ENCODE measurements around the gene RAB33A.

DNA sequence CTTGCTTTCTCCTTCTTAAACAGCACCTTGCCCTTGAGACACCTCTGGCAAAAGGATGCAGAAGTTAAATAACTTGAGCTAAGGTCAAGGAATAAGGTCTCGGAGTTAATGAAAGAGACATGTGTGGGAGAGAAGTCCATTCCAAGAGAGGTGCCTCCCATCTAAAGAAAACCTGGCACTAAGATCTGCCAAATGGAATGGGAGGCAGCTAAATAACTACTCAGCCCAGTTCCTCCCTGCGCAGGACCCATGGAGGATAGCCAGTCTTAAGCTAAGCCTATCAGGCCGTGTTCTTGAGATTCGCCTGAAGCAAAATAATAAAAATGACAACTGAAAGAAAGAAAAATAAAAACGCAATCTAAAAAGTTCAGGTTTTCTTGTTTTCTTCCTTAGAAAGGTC lies 40.8 kb upstream of the RAB33A start:
- TF ChIP-seq POLR2AphosphoS5 (IDR thresholded peaks at IDR 0.05) (no peak), EP300 (IDR thresholded peaks at IDR 0.05) (no peak)
- TF ChIP-seq, protein P1, sequence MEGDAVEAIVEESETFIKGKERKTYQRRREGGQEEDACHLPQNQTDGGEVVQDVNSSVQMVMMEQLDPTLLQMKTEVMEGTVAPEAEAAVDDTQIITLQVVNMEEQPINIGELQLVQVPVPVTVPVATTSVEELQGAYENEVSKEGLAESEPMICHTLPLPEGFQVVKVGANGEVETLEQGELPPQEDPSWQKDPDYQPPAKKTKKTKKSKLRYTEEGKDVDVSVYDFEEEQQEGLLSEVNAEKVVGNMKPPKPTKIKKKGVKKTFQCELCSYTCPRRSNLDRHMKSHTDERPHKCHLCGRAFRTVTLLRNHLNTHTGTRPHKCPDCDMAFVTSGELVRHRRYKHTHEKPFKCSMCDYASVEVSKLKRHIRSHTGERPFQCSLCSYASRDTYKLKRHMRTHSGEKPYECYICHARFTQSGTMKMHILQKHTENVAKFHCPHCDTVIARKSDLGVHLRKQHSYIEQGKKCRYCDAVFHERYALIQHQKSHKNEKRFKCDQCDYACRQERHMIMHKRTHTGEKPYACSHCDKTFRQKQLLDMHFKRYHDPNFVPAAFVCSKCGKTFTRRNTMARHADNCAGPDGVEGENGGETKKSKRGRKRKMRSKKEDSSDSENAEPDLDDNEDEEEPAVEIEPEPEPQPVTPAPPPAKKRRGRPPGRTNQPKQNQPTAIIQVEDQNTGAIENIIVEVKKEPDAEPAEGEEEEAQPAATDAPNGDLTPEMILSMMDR (IDR thresholded peaks at IDR 0.05): no peak
